Stimulated activated CD4-positive, alpha-beta T cell treated with anti-CD3 and anti-CD28 coated beads, Interleukin-1b, Interleukin-23, amount 100 ng/mL, for 4 hours (primary cell): Measurements from ENCODE around the gene PHKB.
A peak's percentile ranks its signal among the peaks of the same experiment; 100 is the strongest.
"Not testable (repeated sequence)": the region's sequence is repeated elsewhere in the genome, so short reads cannot be mapped to it uniquely, and the experiment has no call there.

Experiments
- DNase-seq, 2 donors: peaks; one replicate each; pipeline ENCODE4 v3.0.0-alpha.2; 2020; ENCODE audit warnings: low read depth in 2 of 2

Gene PHKB

DNA sequence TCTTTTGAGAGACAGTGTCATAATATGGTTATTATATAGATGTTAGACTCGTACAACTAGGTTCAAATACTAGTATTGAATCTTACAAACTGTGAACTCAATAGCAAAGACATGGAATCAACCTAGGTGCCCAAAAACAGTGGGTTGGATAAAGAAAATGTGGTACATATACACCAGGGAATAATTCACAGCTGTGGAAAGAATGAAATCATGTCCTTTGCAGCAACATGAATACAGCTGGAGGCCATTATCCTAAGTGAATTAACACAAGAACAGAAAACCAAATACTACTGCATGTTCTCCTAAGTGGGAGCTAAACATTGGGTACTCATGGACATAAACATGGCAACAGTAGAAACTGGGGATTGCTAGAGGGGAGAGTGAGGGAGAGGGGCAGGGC lies 8.1 kb downstream of the PHKB start:
- no peak for DNase-seq

DNA sequence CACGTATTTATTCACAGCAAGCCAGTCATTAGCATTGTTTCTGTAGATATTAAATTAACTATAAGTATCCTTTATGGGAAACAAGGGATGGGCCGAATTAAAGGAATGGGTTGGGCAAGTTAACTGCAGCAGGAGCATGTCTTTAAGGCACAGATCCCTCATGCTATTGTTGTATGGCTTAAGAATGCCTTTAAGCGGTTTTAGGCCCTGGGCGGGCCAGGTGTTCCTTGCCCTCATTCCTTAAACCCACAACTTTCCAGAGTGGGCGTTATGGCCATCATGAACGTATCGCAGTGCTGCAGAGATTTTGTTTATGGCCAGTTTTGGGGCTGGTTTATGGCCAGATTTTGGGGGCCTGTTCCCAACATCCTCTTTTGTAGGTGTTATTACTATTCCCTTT lies 9.1 kb downstream of the PHKB start:
- no peak for DNase-seq

DNA sequence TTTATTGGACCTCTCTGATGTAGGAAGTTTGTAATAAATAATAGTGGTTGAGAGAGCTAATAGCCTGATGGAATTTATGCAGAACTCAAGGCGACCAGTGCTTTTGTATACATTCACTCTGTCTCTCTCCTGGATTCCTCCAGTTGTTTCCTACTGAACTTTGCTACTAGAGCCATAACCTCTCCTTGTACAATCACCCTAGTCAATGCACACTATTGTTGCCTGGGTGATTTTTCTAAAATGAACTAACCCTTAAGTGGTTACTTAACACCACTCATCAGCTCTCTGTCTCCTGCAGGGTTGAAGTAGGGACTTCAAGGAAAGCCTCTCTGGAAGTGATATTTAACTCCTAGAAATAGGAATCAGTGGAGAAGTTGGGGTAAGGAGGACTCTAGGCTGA lies 9.7 kb downstream of the PHKB start:
- DNase-seq, result no peak

DNA sequence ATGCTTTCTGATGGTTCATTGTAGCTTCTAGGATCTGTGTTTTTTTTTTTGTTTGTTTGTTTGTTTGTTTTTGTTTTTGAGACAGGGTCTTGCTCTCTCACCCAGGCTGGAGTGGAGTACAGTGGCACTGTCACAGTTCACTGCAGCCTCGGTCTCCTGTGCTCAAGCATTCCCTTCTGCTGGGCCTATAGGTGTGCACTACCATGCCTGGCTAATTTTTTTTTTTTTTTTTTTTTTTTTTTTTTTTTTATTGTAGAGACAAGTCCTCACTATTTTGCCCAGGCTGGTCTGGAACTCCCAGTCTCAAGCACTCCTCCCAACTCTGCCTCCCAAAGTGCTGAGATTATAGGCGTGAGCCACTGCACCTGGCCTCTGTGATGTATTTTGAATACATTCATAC lies 11.9 kb downstream of the PHKB start:
- DNase-seq, result not testable (repeated sequence)

DNA sequence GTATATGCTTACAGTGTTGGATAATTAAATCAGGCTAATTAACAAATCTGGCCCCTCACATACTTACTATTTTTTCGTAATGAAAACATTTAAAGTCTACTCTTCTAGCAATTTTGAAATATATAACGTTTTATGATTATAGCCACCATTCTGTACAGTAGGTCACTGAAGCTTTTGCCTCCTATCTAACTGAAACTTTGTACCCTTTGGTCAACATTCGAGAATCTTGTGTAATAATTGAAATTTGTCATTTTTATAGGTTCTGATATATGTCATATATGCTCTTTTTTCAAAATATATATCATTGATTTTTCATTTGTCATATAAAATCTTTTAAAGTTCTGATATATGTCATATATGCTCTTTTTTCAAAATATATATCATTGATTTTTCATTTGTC lies 12.7 kb downstream of the PHKB start:
- no peak for DNase-seq

DNA sequence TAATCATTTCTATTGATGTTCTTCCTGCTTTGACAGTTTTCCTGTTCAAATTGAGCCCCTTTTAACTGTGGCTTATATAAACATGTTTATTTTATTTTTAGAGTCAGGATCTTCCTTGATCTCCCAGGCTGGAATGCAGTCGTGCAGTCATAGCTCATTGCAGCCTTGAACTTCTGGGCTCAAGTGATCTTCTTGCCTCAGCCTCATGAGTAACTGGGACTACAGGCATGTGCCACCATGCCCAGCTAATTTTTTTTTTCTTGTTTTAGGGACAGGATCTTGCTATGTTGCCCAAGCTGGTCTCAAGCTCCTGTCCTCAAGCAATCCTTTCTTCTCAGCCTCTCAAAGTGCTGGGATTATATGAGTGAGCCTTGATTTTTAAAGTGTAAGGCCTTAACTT lies 14.7 kb downstream of the PHKB start:
- DNase-seq, result no peak

DNA sequence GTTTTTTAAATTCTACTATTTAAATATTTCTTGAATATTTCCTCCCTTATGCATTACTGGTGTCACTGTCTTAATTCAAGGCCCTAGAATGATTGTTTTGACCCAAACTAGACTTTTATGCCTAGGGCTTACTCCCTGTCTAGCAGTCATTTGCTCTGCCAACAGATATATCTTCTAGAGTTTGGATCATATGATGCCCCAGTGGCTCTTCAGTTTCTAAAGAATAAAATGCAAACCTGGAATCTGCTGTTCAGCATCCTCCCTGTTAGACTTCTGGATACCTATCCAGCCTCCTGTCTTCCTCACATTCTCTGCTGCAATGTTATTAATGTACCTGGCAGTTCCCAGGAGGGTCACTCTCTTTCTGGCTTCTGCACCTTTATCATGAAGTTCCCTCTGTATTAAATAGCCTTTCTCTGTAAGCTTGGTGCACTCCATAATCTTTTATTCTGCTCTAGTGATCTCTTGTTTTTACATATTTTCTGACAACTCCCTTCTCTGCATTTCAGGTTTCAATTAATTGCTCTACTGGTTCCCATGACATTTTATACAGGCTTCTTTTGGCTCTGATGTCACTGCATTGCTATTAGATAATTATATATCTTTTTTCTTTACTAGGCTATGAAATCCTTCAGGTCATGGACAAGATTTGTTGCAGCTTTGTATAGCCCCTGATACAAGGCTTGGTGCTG lies 15.7 kb downstream of the PHKB start:
- DNase-seq, result no peak

DNA sequence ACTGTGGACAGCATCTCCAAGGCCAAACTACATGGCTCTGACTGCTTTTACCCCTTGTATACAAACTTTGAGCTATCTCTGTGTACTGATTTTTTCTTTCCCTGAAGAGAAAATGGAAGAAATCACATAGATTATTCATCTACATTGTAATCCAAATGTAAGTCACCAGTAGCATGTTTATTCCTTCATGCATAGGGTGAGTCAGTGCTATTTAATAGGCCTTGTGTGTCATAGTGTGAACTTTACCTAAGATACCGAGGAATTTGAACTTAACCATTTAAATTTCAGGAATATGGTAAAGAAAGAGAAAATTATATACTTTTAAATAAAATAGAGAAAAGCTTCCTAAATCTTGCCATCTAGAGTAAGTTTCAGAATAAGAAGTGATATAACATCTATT lies 16.5 kb downstream of the PHKB start:
- no peak for DNase-seq

DNA sequence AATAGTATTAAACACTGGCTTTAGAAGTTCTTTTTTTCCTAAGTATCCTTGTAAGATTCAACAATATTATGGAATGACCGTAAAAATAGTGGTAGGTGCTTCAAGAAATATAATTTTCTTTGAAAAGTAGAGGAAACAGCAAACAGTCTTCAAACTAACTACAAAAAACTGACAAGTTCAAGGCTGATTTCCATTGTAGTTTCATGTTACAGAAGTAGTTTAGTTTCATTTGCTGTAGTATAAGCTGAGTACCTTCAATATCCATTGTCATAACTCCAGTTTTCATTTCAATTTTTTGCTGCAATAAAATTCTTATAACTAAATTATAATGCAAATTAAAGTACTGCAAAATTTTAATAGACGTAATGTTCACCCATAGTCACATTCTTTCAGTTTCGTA lies 19.3 kb downstream of the PHKB start:
- DNase-seq, result no peak

DNA sequence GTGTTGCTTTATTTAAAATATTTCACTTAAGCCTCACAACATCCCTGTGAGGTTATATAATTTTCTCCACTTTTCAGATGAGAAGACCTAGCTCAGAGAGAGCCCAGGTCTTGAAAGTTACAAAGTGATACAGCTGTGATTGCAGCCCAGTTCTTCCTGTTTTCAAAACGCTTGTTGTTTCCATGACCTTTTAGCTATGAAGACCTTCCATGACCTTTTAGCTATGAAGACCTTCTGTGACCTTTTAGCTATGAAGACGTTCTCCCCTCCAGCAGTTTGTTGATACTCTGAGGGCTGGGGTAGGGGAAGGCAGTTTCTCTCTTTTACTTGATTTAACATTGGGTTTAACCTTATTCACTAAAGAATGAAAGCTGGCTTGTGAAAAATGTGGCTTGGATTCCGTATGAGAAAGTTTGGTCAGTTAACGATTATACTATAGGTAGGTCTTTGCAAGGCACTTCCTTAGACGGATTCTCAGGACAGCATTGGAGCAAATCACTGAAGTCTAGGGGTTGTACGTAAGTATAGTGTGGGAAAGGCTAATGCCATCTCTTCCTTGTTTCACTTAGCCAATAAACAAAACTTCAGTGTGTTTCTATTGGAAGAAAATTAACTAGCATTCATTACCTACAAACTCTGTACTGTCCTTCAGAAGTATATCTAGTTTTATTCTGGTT lies 20.7 kb downstream of the PHKB start:
- DNase-seq, result no peak

DNA sequence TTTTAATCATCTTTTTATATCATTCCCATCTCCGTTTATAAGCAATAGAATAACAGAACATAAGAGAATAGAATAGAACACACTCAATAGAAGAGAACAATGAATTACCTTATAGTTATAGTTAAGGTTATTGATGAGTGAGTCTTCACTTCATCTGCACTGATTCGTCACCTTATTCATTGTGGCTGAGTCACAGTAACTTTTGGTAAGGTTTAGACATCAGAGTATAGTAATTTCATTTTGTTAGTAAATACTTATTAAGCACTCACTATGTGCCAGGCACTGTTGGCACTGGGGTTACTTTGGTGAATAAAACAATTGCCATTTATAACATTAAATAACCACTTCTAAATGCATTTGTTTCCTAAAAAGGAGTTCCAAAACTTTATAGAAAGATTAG lies 22.5 kb downstream of the PHKB start:
- DNase-seq, result no peak

DNA sequence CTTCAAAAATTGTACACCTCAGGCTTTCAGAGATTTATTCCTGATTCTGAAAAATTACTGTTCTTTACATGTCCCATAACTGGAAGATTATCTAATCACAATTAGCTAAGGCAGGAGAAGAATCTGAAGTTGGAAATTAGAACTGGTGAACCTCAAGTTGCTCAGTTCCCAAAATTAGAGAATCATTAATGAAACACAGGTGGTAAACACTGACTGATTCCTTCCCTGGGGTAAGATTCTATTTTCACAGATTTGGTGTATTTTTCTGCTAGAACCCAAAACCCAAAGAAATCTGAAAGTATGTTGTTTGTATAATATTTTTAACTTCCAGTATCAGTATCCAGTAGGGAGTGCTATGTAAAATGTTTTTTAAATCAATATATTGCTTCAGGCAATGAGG lies 25.7 kb downstream of the PHKB start:
- DNase-seq, result no peak

DNA sequence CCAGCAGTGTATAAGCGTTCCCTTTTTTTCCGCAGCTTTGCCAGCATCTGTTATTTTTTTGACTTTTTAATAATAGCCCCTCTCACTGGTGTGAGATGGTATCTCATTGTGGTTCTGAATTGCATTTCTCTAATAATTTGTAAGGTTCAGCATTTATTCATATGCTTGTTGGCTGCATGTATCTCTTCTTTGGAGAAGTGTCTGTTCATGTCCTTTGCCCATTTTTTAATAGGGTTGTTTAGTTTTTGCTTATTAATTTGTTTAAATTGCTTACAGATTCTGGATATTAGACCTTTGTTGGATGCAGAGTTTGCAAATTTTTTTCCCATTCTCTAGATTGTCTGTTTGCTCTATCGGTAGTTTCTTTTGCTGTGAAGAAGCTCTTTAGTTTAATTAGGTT lies 26.9 kb downstream of the PHKB start:
- no peak for DNase-seq

DNA sequence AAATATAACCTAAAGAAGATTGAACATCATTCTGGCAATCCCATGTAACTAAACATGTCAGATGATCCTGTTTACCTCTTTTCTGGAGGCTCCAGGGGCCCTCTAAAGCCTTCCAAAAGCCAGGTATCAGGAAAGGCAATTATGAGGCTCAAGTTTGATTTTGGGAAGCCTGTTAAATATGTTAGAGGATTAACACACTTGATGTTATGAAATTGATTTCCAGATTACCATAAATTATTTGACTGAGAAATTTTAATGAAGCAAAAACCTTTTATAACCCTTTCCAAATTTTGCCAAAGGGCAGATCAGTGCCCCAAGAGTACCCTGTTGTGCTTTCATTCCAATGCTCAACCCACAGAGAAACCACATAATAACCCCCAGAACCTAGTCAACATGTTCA lies 29.3 kb downstream of the PHKB start:
- DNase-seq, result no peak

DNA sequence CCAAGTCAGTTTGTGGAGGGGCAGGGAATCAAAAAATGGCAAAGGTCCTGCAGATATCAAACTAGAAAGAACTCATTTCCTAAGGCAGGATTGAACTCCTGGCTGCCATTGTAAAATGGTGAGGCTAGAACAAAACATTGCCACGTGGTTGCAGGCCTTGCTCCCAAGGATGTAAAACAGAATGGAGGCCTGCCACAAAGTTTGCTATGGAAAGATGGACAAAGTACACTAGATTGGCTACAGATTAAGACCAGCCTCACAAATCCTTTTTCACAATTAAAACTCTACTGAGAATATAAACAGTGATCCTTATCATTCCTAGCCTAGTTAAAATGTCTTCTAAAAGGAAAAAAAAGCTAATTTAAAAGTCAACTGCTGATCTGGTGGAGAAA lies 30.9 kb downstream of the PHKB start:
- no peak for DNase-seq

DNA sequence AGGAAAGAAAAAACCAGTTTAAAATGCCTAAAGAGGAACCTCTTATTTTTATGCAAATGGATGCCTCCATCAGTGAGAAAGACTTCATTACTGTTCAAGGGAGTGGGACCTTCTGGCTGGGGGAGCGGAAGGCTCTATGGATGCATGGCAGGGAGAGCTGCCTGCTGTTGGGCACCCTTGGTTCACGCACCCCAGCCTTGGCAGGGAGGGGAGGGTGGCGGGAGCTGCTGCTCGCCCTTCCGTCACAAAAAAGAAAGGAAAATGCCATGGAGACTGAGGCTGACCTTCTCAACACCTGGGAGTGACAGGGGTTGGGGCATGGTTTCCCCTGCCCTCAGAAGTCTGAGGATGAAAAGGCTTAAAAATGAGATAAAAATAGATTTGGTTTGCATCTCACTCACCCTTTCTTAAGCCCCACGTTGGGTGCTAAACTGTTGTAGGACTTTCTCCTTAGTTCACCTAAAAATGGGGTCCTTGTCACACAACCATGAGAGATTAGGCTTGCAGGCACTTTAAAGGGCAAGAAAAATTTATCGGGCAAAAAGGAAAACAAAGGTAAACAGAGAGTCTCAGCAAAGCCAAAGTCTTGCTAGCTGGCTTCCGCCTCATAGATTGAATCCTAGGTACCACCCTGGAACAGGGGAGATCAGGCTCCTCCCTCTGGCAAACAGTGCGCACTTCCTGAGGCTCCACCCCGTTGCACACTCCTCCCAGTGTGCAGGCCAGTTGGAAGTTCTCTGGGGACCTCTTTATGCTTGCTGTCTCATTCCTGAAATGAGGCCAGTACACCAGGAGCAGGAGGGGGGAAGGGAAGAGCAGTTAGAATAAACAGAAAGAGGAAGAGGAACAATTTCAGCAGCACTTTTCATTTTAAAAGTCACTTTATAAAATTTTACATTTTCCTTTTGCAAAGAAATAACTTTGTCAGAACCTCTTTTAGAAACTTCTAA lies 31.6 kb downstream of the PHKB start:
- DNase-seq, result peak in 1 of 2 donors; percentile 2

DNA sequence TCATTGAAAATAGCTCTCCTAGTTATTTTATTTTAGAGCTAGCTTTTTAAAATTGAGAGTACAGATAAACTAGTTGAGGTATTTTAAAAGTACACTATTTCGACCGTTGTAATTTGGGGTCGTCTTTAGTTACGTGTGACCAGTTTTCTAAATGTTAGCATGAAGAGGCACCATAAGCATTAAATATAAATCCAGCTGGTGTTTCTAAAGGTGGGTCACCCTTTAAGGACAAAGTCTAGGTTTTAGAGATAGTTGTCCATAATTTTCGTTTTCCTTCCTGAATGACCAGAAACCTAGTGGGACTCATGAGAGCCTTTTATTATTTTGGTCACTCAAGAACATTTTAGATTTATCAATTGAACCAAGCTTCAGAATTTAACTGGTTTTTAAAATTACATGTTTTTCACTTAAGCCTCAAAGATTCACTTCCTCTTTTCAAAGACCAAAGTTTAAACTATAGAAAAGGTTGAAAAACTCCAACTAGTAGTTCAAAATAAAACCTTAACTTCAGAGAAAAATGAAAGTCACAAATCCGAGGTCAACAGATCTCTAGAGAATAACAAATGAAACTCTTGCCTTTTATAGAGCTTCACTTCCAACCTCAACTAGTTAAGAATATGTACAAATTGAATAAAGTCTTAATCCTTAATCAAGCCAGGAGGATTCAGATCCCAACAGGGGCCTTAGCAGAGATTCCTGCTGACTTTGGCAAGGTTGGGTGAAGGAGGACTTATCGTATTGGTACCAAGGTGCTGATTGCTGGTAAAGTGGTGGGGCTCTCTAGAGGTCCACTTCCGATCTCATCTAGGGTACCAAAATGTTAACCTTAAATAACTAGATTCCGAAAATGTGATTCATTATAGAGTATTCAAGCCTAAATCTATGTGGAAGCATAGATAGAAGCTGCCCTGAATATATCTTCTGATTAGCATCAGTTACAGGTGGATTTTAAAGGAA lies 32.5 kb downstream of the PHKB start:
- DNase-seq, result no peak

DNA sequence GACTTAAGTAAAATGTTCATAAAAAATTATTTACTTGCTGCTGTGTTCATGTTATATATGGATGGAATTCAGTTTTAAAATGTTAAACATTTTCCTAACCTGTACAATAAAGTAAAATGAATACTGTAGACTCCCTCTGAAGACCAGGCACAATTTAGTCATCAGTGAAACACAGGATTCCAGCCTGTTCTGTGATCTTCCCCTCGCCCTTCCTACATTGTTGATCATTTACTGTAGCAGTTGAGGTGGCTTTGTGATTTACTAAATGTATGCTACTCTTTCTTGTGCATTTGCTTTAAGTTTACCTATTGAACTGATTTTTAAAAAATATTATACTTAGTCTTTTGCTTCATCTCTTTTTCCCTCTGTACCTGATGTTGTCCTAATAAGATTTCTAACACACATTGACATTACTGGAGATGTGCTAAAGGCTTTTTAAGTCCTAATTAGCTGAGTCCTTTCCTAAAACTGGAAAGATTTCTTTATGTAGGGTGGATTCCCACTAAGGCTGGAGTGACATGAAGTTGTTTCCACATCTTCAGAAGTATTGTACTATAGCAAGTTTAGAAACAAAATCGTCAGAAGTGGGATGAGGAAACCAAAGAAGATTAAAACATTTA lies 38.1 kb downstream of the PHKB start:
- no peak for DNase-seq

DNA sequence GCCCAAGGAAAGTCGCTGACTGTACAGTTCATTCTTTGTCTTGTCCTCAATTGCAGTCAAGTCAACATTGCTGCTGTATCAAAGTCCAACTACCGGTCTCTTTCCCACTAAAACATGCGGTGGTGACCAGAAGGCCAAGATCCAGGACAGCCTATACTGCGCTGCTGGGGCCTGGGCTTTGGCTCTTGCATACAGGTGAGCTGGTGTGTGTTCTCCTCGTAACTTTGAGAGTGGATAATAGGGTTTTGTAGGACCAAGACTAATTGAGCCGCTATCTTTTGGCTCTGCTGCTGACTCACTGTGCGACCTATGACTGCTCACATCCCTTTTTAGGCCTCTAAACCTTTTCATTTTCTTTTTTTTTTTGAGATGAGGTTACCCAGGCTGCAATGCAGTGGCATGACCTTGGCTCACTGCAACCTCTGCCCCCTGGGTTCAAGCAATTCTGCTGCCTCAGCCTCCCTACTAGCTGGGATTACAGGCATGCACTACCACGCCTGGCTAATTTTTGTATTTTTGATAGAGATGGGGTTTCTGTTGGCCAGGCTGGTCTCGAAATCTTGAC lies 38.7 kb downstream of the PHKB start:
- DNase-seq, result no peak

DNA sequence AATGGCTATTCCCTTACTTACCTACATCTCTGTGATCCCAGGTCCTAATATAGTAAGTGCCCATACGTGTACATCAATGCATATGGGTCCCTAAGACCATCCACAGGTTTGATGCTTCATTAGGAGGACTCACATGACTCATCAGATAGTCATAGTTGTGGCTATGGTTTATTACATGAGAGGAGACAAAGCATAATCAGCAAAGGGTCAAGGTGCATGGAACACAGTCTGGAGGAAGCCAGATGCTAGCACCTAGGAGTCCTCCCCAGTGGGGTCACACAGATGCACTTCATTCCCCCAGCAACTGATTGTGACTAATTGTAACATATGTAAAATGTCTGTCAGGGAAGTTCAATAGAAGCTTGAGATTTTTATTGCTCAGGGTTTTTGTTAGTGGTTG lies 42.8 kb downstream of the PHKB start:
- DNase-seq, result no peak

DNA sequence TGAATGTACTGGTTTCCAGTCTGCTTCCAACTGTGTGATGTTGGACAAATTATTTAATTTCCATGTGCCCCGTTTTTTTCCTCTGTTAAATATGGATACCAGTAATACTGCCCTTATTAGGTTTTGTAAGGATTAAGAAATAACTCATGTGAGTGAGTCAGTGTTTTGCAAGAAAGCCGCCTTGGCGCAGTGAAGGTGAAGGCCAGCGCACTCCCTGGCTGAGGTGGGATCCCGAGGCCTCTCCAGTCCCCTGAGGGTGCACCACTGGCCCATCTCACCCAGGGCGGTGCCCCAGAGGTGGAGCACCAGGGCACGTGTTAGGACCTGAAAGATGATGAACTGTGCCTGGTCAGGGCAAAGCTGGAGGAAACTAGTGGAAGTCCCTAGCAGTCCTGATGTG lies 43.5 kb downstream of the PHKB start:
- no peak for DNase-seq
